ENCODE results near the gene TTC39C.

DNA sequence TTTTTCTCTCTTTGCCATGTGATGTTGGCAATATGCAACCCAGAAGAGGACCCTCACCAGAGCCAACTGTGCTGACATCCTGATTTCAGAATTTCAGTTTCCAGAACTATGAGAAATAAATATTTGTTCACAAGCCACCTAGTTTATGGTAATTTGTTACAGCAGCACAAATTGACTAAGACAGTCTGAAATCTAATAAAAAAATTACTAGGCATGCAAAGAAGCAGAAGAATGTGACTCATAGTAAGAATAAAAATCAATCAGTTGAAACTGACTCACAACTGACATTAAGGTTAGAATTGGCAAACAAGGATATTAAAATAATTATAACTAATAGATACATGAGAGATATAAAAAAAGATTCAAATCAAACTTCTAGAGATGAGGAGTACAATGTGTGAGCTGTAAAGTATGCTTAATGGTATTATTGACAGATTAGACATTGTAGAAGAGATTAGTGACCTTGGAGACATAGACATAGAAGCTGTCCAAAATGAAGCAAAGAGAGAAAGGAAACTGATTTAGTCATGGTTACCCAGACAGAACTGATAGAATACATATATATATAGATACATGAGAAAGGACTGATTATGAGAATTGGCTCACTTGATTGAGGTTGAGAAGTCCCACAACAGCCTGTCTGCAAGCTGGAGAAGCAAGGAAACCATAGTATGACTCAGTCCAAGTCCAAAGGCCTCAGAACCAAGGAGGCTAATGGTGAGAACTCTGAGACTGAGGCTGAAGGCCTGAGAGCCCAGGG is 27.8 kb upstream of the TTC39C start:
- TF ChIP-seq, protein P1, sequence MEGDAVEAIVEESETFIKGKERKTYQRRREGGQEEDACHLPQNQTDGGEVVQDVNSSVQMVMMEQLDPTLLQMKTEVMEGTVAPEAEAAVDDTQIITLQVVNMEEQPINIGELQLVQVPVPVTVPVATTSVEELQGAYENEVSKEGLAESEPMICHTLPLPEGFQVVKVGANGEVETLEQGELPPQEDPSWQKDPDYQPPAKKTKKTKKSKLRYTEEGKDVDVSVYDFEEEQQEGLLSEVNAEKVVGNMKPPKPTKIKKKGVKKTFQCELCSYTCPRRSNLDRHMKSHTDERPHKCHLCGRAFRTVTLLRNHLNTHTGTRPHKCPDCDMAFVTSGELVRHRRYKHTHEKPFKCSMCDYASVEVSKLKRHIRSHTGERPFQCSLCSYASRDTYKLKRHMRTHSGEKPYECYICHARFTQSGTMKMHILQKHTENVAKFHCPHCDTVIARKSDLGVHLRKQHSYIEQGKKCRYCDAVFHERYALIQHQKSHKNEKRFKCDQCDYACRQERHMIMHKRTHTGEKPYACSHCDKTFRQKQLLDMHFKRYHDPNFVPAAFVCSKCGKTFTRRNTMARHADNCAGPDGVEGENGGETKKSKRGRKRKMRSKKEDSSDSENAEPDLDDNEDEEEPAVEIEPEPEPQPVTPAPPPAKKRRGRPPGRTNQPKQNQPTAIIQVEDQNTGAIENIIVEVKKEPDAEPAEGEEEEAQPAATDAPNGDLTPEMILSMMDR (IDR thresholded peaks at IDR 0.05): no peak
- TF ChIP-seq POLR2AphosphoS5 (IDR thresholded peaks at IDR 0.05): no peak
- TF ChIP-seq POLR2A (IDR thresholded peaks at IDR 0.05): no peak
